ENCODE results near the gene PRR33.

PRR33 gene

GRCh38 chr11:1862588-1863351 is 28.9 kb downstream of the PRR33 start:
- DNase-seq (ENCODE audit: low spot score): no peak

DNA sequence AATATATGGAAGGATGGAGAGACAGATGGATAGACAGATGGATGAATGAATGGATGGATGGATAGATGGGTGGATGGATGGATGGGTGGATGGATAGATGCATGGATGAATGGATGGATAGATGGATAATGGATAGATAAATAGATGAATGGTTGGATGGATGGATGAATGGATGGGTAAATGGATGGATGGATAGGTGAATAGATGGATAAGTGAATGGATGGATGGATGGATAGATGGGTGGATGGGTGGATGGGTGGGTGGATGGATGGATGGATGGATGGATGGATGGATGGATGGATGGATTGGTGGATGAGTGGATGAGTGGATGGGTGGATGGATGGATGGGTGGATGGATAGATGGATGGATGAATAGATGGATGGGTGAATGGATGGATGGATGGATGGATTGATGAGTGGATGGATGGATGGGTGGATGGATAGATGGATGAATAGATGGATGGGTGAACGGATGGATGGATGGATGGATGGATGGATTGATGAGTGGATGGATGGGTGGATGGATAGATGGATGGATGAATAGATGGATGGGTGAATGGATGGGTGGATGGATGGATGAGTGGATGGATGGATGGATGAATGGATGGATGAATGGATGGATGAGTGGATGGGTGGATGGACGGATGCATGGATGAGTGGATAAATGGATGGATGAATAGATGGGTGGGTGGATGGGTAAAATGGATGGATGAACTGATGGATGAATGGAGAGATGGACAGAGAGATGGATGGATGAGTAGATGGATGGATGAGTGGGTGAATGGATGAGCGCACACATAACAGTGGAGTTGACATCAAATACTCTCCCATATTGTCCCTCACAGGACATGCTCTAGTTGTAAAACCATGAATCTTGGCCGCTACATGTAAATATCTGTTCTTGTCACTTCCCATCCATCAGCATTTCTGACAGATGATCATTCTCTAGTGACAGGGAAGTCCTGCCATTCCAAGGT is 30.0 kb downstream of the PRR33 start:
- no peak for DNase-seq (ENCODE audit: low spot score)

DNA sequence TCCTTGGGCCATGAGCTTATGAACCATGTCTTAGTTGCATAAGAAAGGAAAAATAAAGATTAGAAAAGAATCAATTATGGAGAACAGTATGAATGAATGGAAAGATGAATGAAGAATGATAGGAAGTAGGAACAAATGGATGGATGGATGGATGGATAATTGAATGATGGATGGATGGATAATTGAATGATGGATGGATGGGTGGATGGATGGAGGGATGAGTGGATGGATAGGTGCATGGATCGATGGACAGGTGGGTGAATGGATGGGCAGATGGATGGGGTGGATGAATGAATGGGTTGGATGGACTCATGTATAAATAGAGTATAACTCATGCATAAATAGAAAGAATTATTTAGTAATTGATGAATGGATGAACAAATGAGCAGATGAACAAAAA is 31.6 kb downstream of the PRR33 start:
- no peak for DNase-seq (ENCODE audit: low spot score)

DNA sequence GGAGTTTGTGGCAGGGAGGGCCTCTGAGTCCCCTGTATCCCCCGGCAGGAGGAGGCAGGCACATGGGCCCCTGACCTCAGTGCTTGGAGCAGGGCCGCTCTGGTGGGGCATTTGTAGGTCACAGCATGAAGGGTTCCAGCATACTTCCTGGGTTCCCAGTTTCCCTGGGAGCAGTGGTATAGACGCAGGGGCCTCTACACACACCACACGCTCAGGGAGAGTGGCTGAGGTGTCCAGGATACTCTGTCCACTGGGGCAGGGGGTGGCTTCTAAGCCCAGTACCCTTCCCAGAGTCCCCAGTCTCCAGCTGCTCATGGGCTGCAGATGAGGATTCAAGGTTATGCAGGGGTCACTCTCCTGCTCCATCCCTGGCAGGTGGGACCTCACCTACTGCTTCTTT is 32.7 kb downstream of the PRR33 start:
- no peak for DNase-seq (ENCODE audit: low spot score)

GRCh38 chr11:1858576-1858975 is 33.1 kb downstream of the PRR33 start:
- DNase-seq (ENCODE audit: low spot score): no peak

DNA sequence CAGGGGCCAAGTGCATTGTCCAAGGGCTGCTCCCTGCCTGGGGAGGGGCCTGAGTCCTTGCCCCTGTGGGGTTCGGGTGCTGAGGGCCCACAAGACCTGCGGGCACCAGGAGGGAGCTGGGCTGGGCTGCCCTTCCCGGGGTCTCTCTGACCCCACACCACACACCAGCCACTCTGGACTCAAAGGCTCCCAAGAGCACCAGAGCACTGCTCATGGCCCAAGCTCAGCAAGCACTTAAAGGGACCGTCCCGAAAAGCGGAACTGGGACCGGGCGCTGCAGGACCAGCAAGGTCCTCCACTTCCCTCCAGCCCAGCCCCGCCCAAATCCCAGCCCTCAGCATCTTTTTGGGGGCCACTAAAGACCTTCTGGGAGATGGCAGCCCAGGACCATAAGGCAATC is 33.5 kb downstream of the PRR33 start:
- DNase-seq (ENCODE audit: low spot score): no peak

- no peak for DNase-seq (ENCODE audit: low spot score)
Measured at GRCh38 chr11:1857064-1857463, 34.6 kb downstream of the PRR33 start.

GRCh38 chr11:1856306-1857005 is 35.2 kb downstream of the PRR33 start:
- no peak for DNase-seq (ENCODE audit: low spot score)

GRCh38 chr11:1855886-1856265 is 35.8 kb downstream of the PRR33 start:
- no peak for DNase-seq (ENCODE audit: low spot score)

GRCh38 chr11:1854949-1855885 is 36.5 kb downstream of the PRR33 start:
- no peak for DNase-seq (ENCODE audit: low spot score)

DNA sequence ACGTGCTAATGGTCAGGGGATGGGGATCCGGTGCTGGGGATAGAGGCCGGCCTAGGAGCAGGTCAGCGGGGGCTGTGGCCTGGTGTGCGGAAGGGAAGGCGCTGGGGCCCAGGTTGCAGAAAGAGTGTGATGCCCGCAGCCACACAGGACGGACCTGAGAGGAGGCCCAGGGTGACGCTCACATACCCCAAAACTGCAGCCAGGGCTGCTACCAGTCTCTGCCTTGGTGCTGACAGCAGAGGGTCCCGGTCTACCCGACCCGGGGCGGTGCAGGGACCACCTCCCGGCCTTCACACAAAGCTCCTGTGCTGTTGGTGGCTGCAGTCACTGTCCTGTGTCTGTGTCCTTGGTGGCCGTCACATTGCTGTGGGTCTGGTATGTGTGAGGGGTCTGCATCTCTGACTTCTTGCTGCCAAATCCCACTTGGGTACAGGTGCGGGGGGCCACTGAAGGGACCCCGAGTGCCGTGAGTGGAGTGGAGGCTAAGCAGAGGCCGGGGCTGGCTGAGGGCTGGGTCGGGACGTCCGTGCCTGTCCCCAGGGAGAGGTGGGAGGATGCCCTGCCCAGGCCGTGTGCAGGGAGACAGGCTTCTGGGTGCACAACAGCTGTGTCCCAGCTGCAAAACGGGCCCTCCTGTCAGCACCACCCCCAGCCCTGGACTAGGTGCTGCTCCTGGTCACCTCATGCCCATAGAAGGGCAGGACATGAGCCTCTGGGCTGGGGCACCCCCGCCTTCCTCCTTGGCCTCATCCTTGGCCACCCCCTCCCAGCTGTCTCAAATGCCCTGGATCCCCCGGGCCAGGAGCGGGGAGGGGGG is 37.4 kb downstream of the PRR33 start:
- no peak for DNase-seq (ENCODE audit: low spot score)

GRCh38 chr11:1853376-1854131 is 38.1 kb downstream of the PRR33 start:
- DNase-seq (ENCODE audit: low spot score): peak; percentile 31

- peak; percentile 89 for DNase-seq (ENCODE audit: low spot score)
Measured at GRCh38 chr11:1852877-1853276, 38.8 kb downstream of the PRR33 start, which contains the start of gene LSP1. Gene LSP1, plus strand, starts transcription at chr11:1853084. Its CDS starts 61 bp downstream, at chr11:1853145.

- DNase-seq (ENCODE audit: low spot score): no peak
Measured at GRCh38 chr11:1852271-1852876, 39.3 kb downstream of the PRR33 start.

DNA sequence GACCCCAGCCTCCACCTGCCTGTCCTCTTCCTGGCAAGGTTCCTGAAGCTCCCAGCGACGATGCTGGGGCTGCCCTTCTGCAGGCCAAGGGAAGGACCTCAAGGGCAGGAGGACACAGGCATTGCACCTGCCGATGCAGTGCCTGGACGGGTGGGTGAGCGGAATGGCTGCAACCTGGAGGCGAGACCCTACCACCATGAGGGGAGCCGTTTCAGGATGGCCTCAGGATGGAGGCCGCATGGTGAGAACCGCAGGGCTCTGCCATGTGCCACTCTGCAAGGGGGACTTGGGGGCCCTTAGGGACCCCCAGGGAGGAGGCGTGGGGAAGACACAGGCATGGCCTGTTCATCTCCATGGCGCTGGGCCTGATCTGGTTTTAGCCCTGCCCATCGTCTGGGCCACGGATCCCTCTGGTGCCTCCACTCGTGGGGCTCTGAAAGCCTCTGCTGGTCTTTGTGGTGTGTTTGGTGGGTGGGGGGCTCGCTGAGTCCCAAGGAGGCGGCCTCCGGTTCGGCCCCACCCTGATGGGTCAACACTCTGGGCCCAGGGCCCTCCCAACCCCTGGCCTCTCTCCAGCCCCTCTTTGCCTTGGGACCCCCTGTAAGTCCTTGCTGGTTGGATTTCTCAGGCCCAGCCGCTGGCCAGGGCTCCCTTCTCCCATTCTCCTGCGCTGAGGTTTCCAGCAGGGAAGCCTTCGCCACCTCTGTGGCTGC is 40.1 kb downstream of the PRR33 start:
- DNase-seq (ENCODE audit: low spot score): no peak

- no peak for DNase-seq (ENCODE audit: low spot score)
Measured at GRCh38 chr11:1848640-1849430, 42.9 kb downstream of the PRR33 start.

GRCh38 chr11:1847926-1848639 is 43.6 kb downstream of the PRR33 start:
- no peak for DNase-seq (ENCODE audit: low spot score)

All from CD4-positive, alpha-beta T cell treated with Interleukin-2 at 100 ng/mL for 4 hours (primary cell).